Peyer's patch (tissue), 4 donors: Measurements from ENCODE around the gene WDR31.

Source experiments
- POLR2A ChIP-seq, 2 donors: fragments of 450-650 bp; IDR thresholded peaks; one replicate each; pipeline ENCODE4 v1.5.1; 2017; ENCODE audit warnings: antibody characterized with exemption in 2 of 2, mild to moderate bottlenecking in 2 of 2, moderate library complexity in 2 of 2
- TF ChIP-seq, protein P1 (sequence below), 6 experiments: fragments of 450-650 bp in 4 of 6; fragments of 200-600 bp in 2 of 6; sonication (generic) in 1 of 6; IDR thresholded peaks; one replicate each; pipeline ENCODE4 v1.5.1; 2017 to 2019; ENCODE audit warnings: antibody characterized with exemption in 6 of 6, mild to moderate bottlenecking in 3 of 6, moderate library complexity in 1 of 6

DNA sequence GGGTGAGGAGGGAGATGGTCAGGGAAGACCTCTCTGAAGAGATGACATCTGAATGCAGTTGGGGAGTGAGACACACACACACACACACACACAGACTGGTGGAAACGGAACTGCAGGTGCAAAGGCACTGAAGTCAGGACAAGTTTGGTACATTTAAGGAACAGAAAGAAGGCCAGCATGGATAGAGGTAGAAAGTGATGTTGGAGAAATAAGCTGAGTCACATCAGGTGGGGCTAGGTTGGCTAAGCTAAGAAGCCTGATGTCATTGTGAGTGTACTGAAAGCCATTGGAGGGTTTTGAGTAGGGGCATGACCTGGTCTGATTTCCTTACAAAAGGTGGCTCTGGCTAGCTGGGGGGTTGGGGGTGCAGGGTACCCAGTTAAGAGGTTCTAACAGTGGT lies 12.3 kb upstream of the WDR31 start:
- TF ChIP-seq, protein P1, sequence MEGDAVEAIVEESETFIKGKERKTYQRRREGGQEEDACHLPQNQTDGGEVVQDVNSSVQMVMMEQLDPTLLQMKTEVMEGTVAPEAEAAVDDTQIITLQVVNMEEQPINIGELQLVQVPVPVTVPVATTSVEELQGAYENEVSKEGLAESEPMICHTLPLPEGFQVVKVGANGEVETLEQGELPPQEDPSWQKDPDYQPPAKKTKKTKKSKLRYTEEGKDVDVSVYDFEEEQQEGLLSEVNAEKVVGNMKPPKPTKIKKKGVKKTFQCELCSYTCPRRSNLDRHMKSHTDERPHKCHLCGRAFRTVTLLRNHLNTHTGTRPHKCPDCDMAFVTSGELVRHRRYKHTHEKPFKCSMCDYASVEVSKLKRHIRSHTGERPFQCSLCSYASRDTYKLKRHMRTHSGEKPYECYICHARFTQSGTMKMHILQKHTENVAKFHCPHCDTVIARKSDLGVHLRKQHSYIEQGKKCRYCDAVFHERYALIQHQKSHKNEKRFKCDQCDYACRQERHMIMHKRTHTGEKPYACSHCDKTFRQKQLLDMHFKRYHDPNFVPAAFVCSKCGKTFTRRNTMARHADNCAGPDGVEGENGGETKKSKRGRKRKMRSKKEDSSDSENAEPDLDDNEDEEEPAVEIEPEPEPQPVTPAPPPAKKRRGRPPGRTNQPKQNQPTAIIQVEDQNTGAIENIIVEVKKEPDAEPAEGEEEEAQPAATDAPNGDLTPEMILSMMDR (IDR thresholded peaks at IDR 0.05): no peak
- no peak for TF ChIP-seq POLR2A (IDR thresholded peaks at IDR 0.05)
